AG04449 (cell line): ENCODE measurements around the gene KRT80.
A peak's percentile ranks its signal among the peaks of the same experiment; 100 is the strongest.

Source experiments
- CTCF ChIA-PET: fragments of 350-600 bp; formaldehyde crosslinking; extraction: SDS; loops from one replicate; lab custom pipeline; 2021; ENCODE audit warnings: antibody characterized with exemption; lab: Yijun Ruan, JAX
- POLR2A ChIA-PET: fragments of 400-600, 350-600 bp; formaldehyde crosslinking; extraction: SDS; loops from one replicate; lab custom pipeline; 2020; ENCODE audit warnings: antibody characterized with exemption, inconsistent platforms; lab: Yijun Ruan, JAX
- DNase-seq: peaks from one replicate; pipeline ENCODE4 v3.0.0-alpha.2; 2010; ENCODE audit warnings: low read depth, low spot score
- H3K4me3 ChIP-seq: 2 replicates; pipeline ENCODE4 v1.5.1; 2011; ENCODE audit warnings: low read depth, mild to moderate bottlenecking, control low read depth, low read length
- CTCF ChIP-seq: IDR thresholded peaks from one replicate; pipeline ENCODE4 v1.5.1; 2011; ENCODE audit warnings: mild to moderate bottlenecking, moderate library complexity, low read length, control low read depth, inconsistent platforms; ENCODE audit not compliant: insufficient read depth; ENCODE audit errors: missing control alignments

Gene KRT80

GRCh38 chr12:52168019-52168717 lies 23.6 kb downstream of the KRT80 start:
- no peak overlapping the region for H3K4me3 ChIP-seq
- ChIA-PET CTCF (interaction anchor here (1.0 to 1.3 kb wide), 3 partner anchors 9 to 13 kb away, joined by 3 to 4 read pairs (median 4); no protein-coding TSS in a partner anchor), POLR2A (no interaction called here)
- DNase-seq = peak; percentile 50
- TF ChIP-seq CTCF = no peak

DNA sequence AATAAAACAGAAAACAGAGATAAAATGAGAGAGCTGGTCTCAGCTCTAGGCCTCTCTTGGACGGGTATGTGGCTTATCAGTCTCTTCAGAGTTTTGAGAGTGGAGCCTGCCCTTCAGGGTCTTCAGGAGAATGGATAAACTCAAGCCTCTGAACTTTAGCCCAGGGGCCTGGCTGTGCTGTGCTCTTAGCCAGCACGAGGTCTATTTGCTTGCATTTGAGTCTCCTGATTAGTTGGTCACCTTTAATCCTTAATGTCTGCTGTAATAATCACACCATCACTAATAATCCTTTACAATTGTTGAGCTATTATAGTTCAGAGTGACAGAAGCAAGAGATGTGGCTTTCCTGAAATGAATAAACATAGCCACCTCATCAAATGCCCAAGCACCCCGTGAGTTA lies 24.3 kb downstream of the KRT80 start:
- POLR2A ChIA-PET = no interaction called here
- H3K4me3 ChIP-seq = no peak overlapping the region
- TF ChIP-seq CTCF = no peak
- CTCF ChIA-PET = interaction anchor here (0.9 to 1.3 kb wide), 4 partner anchors 8 to 12 kb away, joined by 3 to 4 read pairs (median 4); no protein-coding TSS in a partner anchor
- DNase-seq = no peak

GRCh38 chr12:52166672-52167071 lies 25.1 kb downstream of the KRT80 start:
- ChIA-PET POLR2A (no interaction called here), CTCF (interaction anchor here (0.9 to 1.5 kb wide), 4 partner anchors 8 to 702 kb away, joined by 3 to 4 read pairs (median 3); no protein-coding TSS in a partner anchor)
- no peak overlapping the region for H3K4me3 ChIP-seq
- no peak for DNase-seq
- TF ChIP-seq CTCF = no peak

GRCh38 chr12:52165096-52165855 lies 26.5 kb downstream of the KRT80 start:
- ChIA-PET CTCF (interaction anchor here (1.5 kb wide), 1 partner anchor 704 kb away, joined by 3 read pairs; no protein-coding TSS in a partner anchor), POLR2A (no interaction called here)
- DNase-seq = no peak
- no peak overlapping the region for H3K4me3 ChIP-seq
- no peak for TF ChIP-seq CTCF

DNA sequence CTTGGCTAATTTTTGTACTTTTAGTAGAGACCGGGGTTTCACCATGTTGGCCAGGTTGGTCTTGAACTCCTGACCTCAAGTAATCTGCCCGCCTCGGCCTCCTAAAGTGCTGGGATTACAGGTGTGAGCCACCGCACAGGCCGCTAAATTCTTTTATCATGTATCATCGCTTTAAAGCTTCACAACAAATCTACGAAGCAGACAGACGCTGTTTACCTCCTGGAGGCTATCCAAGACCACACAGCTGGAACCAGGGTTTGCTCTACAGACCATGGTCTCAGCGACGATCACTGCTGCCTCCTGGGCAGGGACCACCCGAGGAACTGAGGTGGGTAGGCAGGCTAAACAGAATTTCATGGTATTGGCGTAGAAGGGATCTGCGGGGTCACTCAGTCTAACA lies 27.2 kb downstream of the KRT80 start:
- no peak overlapping the region for H3K4me3 ChIP-seq
- no peak for TF ChIP-seq CTCF
- ChIA-PET CTCF (no interaction called here), POLR2A (no interaction called here)
- DNase-seq = no peak

DNA sequence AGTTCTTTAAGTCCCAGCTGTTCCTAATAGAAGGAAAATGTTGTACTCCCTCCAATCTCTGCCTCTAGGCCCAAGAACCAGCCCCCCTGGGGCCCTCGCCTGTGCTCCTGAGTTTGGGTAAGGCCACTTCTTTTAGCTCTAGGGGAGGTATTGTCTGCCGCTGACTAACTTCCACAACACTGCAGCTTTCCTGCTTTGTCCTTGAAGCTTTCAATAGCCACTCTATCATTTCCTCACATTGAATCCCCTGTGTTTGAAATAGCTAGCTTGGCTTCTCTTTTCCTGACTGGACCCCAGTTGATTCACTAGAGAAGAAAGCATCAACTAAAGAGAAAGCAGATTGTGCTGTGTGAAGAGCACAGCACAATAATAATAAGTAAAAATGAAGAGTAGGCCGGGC lies 28.8 kb downstream of the KRT80 start:
- no peak for DNase-seq
- ChIA-PET CTCF (no interaction called here), POLR2A (no interaction called here)
- H3K4me3 ChIP-seq = no peak overlapping the region
- TF ChIP-seq CTCF = no peak
